ENCODE measurements around the gene MAPK12. TPM values are rescaled to one million over a fixed set of nuclear protein-coding genes. Genes with fewer than 3 reads are reported as not detected.

MAPK12 gene
- polyA plus RNA-seq, 1 donor from 2014 or later, result 36.7 TPM

GRCh38 chr22:50266994-50267393, 5.5 kb upstream of the MAPK12 start:
- Histone ChIP-seq H3K9me3 (ENCODE audit: low read length) (no peaks in the 10 kb centered on the region), H3K9ac (ENCODE audit: low read length) (no peak overlapping the region), H3K9me2 (ENCODE audit: insufficient read depth, low read length) (no peaks in the 10 kb centered on the region), H4K20me1 (ENCODE audit: insufficient read depth) (no peaks in the 10 kb centered on the region), H3K4me2 (ENCODE audit: low read length) (no peak overlapping the region), H3K27ac (ENCODE audit: low read length) (no peak overlapping the region), H3K4me3 (ENCODE audit: low read length) (no peak overlapping the region), H3K79me2 (replicated peaks; ENCODE audit: insufficient read depth, low read length) (no peaks in the 10 kb centered on the region), H3K36me3 (ENCODE audit: insufficient read depth, low read length) (no peaks in the 10 kb centered on the region), H3K27me3 (ENCODE audit: insufficient read depth, low read depth, low read length) (no peaks in the 10 kb centered on the region), H2AFZ (ENCODE audit: low read depth, low read length) (no peak overlapping the region), H3F3A (ENCODE audit: insufficient read depth, low read length, poor library complexity, severe bottlenecking) (no peaks in the 10 kb centered on the region)
- no peak for TF ChIP-seq TAF1 (IDR thresholded peaks at IDR 0.05; ENCODE audit: low read depth)
- no peak for TF ChIP-seq RAD21 (conservative IDR thresholded peaks at IDR 0.05)
- TF ChIP-seq EZH2 (IDR thresholded peaks at IDR 0.05; ENCODE audit: borderline replicate concordance, insufficient read depth, low read length, poor library complexity, severe bottlenecking), result no peak

GRCh38 chr22:50264946-50265669, 3.6 kb upstream of the MAPK12 start:
- Histone ChIP-seq H3K27me3 (ENCODE audit: insufficient read depth, low read depth, low read length) (no peaks in the 10 kb centered on the region), H3K9me2 (ENCODE audit: insufficient read depth, low read length) (no peaks in the 10 kb centered on the region), H3F3A (ENCODE audit: insufficient read depth, low read length, poor library complexity, severe bottlenecking) (no peaks in the 10 kb centered on the region), H3K9ac (ENCODE audit: low read length) (no peak overlapping the region), H3K27ac (ENCODE audit: low read length) (no peak overlapping the region), H3K4me2 (ENCODE audit: low read length) (no peak overlapping the region), H3K9me3 (ENCODE audit: low read length) (no peaks in the 10 kb centered on the region), H3K4me3 (ENCODE audit: low read length) (no peak overlapping the region), H3K36me3 (ENCODE audit: insufficient read depth, low read length) (no peaks in the 10 kb centered on the region), H4K20me1 (ENCODE audit: insufficient read depth) (no peaks in the 10 kb centered on the region), H3K79me2 (replicated peaks; ENCODE audit: insufficient read depth, low read length) (peaks cover 6% of the 10 kb centered on the region), H2AFZ (ENCODE audit: low read depth, low read length) (no peak overlapping the region)
- TF ChIP-seq EZH2 (IDR thresholded peaks at IDR 0.05; ENCODE audit: borderline replicate concordance, insufficient read depth, low read length, poor library complexity, severe bottlenecking) (no peak), EP300 (conservative IDR thresholded peaks at IDR 0.05; ENCODE audit: poor library complexity, severe bottlenecking) (no peak), RAD21 (conservative IDR thresholded peaks at IDR 0.05) (no peak), SMC3 (conservative IDR thresholded peaks at IDR 0.05; ENCODE audit: poor library complexity) (no peak), REST (IDR thresholded peaks at IDR 0.05; ENCODE audit: borderline replicate concordance) (no peak), POLR2AphosphoS5 (IDR thresholded peaks at IDR 0.05) (no peak), TAF1 (IDR thresholded peaks at IDR 0.05; ENCODE audit: low read depth) (no peak), MXI1 (conservative IDR thresholded peaks at IDR 0.05; ENCODE audit: poor library complexity, severe bottlenecking) (no peak), CTCF (IDR thresholded peaks at IDR 0.05; ENCODE audit: poor library complexity, severe bottlenecking) (no peak)
